C4-2B (cell line): Measurements from ENCODE around the gene UPF2.

ENCODE experiments used
- H3K27ac ChIP-seq: fragments of 450-650 bp; 2 replicates; pipeline ENCODE4 v1.5.1; 2017
- CTCF ChIP-seq: fragments of 450-650 bp; conservative IDR thresholded peaks from 2 replicates; pipeline ENCODE4 v1.5.1; 2017; ENCODE audit warnings: mild to moderate bottlenecking
- ZFX ChIP-seq: fragments of 450-650 bp; IDR thresholded peaks from 2 replicates; pipeline ENCODE4 v1.6.1; 2017

The UPF2 gene

GRCh38 chr10:11909618-11910017 is 133.0 kb downstream of the UPF2 start:
- no peak overlapping the region for H3K27ac ChIP-seq
- no peak for TF ChIP-seq ZFX
- no peak for TF ChIP-seq CTCF

- H3K27ac ChIP-seq, result no peak overlapping the region
- TF ChIP-seq ZFX (no peak), CTCF (no peak)
These were observed 133.6 kb downstream of the UPF2 start for GRCh38 chr10:11908991-11909390.

- no peak for TF ChIP-seq CTCF
- no peak for TF ChIP-seq ZFX
- H3K27ac ChIP-seq, result no peak overlapping the region
These were observed 134.1 kb downstream of the UPF2 start for GRCh38 chr10:11908536-11908935.

GRCh38 chr10:11907914-11908313 is 134.7 kb downstream of the UPF2 start:
- TF ChIP-seq ZFX (no peak), CTCF (no peak)
- H3K27ac ChIP-seq, result no peak overlapping the region

GRCh38 chr10:11906714-11907113 is 135.9 kb downstream of the UPF2 start:
- no peak for TF ChIP-seq ZFX
- no peak for TF ChIP-seq CTCF
- no peak overlapping the region for H3K27ac ChIP-seq

- TF ChIP-seq ZFX (no peak), CTCF (no peak)
- no peak overlapping the region for H3K27ac ChIP-seq
These were observed 140.0 kb downstream of the UPF2 start for GRCh38 chr10:11902646-11903045.

GRCh38 chr10:11901833-11902475 is 140.7 kb downstream of the UPF2 start:
- TF ChIP-seq ZFX (no peak), CTCF (no peak)
- no peak overlapping the region for H3K27ac ChIP-seq
